NCI-H748 (cell line): Measurements from ENCODE around the gene ACTL8.

Experiments
- DNase-seq: peaks from one replicate; lab custom pipeline; 2025; ENCODE audit not compliant: unreplicated experiment; lab: John Stamatoyannopoulos, UW

Gene ACTL8

GRCh38 chr1:17768651-17769241 lies 13.6 kb downstream of the ACTL8 start:
- no peak for DNase-seq

- DNase-seq: no peak
Observed at GRCh38 chr1:17770983-17771382, 15.8 kb downstream of the ACTL8 start.

GRCh38 chr1:17772615-17773212 lies 17.6 kb downstream of the ACTL8 start:
- DNase-seq: no peak

- DNase-seq: no peak
Observed at GRCh38 chr1:17773591-17774326, 18.6 kb downstream of the ACTL8 start.

- DNase-seq: no peak
Observed at GRCh38 chr1:17774452-17774851, 19.3 kb downstream of the ACTL8 start.

- no peak for DNase-seq
Observed at GRCh38 chr1:17775796-17776195, 20.7 kb downstream of the ACTL8 start.

- DNase-seq: no peak
Observed at GRCh38 chr1:17776426-17776825, 21.3 kb downstream of the ACTL8 start.

- no peak for DNase-seq
Observed at GRCh38 chr1:17777330-17777729, 22.2 kb downstream of the ACTL8 start.

GRCh38 chr1:17777818-17778217 lies 22.7 kb downstream of the ACTL8 start:
- DNase-seq: no peak

GRCh38 chr1:17780916-17781315 lies 25.8 kb downstream of the ACTL8 start:
- no peak for DNase-seq

- no peak for DNase-seq
Observed at GRCh38 chr1:17789926-17790325, 34.8 kb downstream of the ACTL8 start.

GRCh38 chr1:17790383-17791054 lies 35.4 kb downstream of the ACTL8 start:
- DNase-seq: no peak

- no peak for DNase-seq
Observed at GRCh38 chr1:17791055-17791390, 35.9 kb downstream of the ACTL8 start.

- no peak for DNase-seq
Observed at GRCh38 chr1:17791480-17791879, 36.3 kb downstream of the ACTL8 start.

GRCh38 chr1:17792421-17792820 lies 37.3 kb downstream of the ACTL8 start:
- no peak for DNase-seq

GRCh38 chr1:17795081-17795809 lies 40.1 kb downstream of the ACTL8 start:
- DNase-seq: no peak

- DNase-seq: no peak
Observed at GRCh38 chr1:17795836-17796645, 40.9 kb downstream of the ACTL8 start.

- no peak for DNase-seq
Observed at GRCh38 chr1:17797478-17797877, 42.3 kb downstream of the ACTL8 start.

- DNase-seq: no peak
Observed at GRCh38 chr1:17798011-17798410, 42.9 kb downstream of the ACTL8 start.

- no peak for DNase-seq
Observed at GRCh38 chr1:17798799-17799382, 43.8 kb downstream of the ACTL8 start.
